ENCODE results near the gene LIPC.

DNA sequence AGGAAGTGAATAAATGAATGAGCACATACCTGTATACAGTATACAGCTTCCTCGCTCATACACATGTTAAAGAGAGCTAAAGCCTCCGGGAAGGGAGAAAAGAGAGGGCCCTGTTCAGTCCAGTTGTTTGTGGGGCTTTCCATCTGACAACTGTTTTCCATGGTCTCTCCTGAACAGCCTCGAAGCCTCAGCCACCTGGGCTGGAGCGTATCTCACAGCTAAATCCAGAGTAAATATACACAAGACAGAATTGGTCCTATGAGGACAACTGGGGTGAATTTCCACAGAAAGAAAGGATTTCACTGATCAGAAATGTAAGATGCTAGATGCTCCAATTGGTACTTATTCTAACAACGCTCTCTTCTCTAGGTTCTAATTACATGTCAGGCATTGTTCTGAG lies 103.5 kb downstream of the LIPC start:
- TF ChIP-seq, protein P1, sequence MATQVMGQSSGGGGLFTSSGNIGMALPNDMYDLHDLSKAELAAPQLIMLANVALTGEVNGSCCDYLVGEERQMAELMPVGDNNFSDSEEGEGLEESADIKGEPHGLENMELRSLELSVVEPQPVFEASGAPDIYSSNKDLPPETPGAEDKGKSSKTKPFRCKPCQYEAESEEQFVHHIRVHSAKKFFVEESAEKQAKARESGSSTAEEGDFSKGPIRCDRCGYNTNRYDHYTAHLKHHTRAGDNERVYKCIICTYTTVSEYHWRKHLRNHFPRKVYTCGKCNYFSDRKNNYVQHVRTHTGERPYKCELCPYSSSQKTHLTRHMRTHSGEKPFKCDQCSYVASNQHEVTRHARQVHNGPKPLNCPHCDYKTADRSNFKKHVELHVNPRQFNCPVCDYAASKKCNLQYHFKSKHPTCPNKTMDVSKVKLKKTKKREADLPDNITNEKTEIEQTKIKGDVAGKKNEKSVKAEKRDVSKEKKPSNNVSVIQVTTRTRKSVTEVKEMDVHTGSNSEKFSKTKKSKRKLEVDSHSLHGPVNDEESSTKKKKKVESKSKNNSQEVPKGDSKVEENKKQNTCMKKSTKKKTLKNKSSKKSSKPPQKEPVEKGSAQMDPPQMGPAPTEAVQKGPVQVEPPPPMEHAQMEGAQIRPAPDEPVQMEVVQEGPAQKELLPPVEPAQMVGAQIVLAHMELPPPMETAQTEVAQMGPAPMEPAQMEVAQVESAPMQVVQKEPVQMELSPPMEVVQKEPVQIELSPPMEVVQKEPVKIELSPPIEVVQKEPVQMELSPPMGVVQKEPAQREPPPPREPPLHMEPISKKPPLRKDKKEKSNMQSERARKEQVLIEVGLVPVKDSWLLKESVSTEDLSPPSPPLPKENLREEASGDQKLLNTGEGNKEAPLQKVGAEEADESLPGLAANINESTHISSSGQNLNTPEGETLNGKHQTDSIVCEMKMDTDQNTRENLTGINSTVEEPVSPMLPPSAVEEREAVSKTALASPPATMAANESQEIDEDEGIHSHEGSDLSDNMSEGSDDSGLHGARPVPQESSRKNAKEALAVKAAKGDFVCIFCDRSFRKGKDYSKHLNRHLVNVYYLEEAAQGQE (IDR thresholded peaks at IDR 0.05; ENCODE audit: unreplicated experiment): no peak
- TF ChIP-seq, protein P2, sequence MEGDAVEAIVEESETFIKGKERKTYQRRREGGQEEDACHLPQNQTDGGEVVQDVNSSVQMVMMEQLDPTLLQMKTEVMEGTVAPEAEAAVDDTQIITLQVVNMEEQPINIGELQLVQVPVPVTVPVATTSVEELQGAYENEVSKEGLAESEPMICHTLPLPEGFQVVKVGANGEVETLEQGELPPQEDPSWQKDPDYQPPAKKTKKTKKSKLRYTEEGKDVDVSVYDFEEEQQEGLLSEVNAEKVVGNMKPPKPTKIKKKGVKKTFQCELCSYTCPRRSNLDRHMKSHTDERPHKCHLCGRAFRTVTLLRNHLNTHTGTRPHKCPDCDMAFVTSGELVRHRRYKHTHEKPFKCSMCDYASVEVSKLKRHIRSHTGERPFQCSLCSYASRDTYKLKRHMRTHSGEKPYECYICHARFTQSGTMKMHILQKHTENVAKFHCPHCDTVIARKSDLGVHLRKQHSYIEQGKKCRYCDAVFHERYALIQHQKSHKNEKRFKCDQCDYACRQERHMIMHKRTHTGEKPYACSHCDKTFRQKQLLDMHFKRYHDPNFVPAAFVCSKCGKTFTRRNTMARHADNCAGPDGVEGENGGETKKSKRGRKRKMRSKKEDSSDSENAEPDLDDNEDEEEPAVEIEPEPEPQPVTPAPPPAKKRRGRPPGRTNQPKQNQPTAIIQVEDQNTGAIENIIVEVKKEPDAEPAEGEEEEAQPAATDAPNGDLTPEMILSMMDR (conservative IDR thresholded peaks at IDR 0.05; ENCODE audit: low read depth in 2 of 2): no peak
- TF ChIP-seq EZH2 (IDR thresholded peaks at IDR 0.05; ENCODE audit: low read depth, unreplicated experiment) (no peak), EZH2phosphoT487 (IDR thresholded peaks at IDR 0.05; ENCODE audit: unreplicated experiment) (no peak), POLR2AphosphoS5 (IDR thresholded peaks at IDR 0.05; ENCODE audit: low read depth) (no peak), ZNF114 (CRISPR knock-in tag; IDR thresholded peaks at IDR 0.05) (no peak), CREB1 (CRISPR knock-in tag; IDR thresholded peaks at IDR 0.05; ENCODE audit: low read depth) (no peak), STAT1 (IDR thresholded peaks at IDR 0.05; ENCODE audit: unreplicated experiment) (no peak), NANOG (IDR thresholded peaks at IDR 0.05; ENCODE audit: borderline replicate concordance) (no peak)
